Thoracic aorta (tissue), 2 donors: Measurements from ENCODE around the gene ZBBX. TPM values are rescaled to one million over a fixed set of nuclear protein-coding genes. Genes with fewer than 3 reads are reported as not detected.

Experiments
- ATAC-seq: fragments of 150-250 bp; one replicate; pipeline ENCODE4 v1.8.0; 2017; ENCODE audit warnings: low read depth; ENCODE audit not compliant: insufficient number of reproducible peaks, low FRiP score
- DNase-seq: peaks from one replicate; pipeline ENCODE4 v3.0.0-alpha.2; 2020; ENCODE audit warnings: low spot score
- H3K27ac ChIP-seq, 2 donors: fragments of 200-600 bp; sonication (generic); 1 replicate in 1 of 2; 2 replicates in 1 of 2; pipeline ENCODE4 v1.5.1; 2016; ENCODE audit warnings: mild to moderate bottlenecking in 2 of 2, moderate library complexity in 2 of 2
- H3K27me3 ChIP-seq: fragments of 200-600 bp; sonication (generic); replicated peaks from 2 replicates; pipeline ENCODE4 v1.6.0; 2016; ENCODE audit warnings: mild to moderate bottlenecking; ENCODE audit not compliant: insufficient read depth
- H3K36me3 ChIP-seq: fragments of 200-600 bp; sonication (generic); one replicate; pipeline ENCODE4 v1.5.1; 2016
- H3K4me1 ChIP-seq, 2 donors: fragments of 200-600 bp; sonication (generic); 1 replicate in 1 of 2; 2 replicates in 1 of 2; pipeline versions ENCODE4 v1.5.1 to v1.6.0; 2016; ENCODE audit warnings: low read depth in 2 of 2, mild to moderate bottlenecking in 1 of 2; ENCODE audit not compliant: control insufficient read depth in 1 of 2
- H3K4me3 ChIP-seq: fragments of 200-600 bp; sonication (generic); 2 replicates; pipeline ENCODE4 v1.5.1; 2016; ENCODE audit warnings: mild to moderate bottlenecking
- H3K9me3 ChIP-seq: fragments of 200-600 bp; sonication (generic); 2 replicates; pipeline ENCODE4 v1.5.1; 2016
- total RNA-seq, 2 donors: library from RNA; depleted of rRNA; stranded (reverse); fragments of >200 nt; gene quantifications; one replicate each; pipeline versions ENCODE4 v1.1.0 to v1.2.3, GENCODE V29; 2016
- TF ChIP-seq, protein P1 (sequence below): fragments of 200-600 bp; sonication (generic); IDR thresholded peaks from one replicate; pipeline ENCODE4 v1.5.1; 2019; ENCODE audit warnings: antibody characterized with exemption

ZBBX gene
- total RNA-seq, 2 donors from 2014 or later = not detected

- ATAC-seq = no peak
- TF ChIP-seq, protein P1, sequence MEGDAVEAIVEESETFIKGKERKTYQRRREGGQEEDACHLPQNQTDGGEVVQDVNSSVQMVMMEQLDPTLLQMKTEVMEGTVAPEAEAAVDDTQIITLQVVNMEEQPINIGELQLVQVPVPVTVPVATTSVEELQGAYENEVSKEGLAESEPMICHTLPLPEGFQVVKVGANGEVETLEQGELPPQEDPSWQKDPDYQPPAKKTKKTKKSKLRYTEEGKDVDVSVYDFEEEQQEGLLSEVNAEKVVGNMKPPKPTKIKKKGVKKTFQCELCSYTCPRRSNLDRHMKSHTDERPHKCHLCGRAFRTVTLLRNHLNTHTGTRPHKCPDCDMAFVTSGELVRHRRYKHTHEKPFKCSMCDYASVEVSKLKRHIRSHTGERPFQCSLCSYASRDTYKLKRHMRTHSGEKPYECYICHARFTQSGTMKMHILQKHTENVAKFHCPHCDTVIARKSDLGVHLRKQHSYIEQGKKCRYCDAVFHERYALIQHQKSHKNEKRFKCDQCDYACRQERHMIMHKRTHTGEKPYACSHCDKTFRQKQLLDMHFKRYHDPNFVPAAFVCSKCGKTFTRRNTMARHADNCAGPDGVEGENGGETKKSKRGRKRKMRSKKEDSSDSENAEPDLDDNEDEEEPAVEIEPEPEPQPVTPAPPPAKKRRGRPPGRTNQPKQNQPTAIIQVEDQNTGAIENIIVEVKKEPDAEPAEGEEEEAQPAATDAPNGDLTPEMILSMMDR = no peak
- H3K27ac ChIP-seq = no peak overlapping the region
These were observed 127.1 kb downstream of the ZBBX start for GRCh38 chr3:167253037-167253436.

DNA sequence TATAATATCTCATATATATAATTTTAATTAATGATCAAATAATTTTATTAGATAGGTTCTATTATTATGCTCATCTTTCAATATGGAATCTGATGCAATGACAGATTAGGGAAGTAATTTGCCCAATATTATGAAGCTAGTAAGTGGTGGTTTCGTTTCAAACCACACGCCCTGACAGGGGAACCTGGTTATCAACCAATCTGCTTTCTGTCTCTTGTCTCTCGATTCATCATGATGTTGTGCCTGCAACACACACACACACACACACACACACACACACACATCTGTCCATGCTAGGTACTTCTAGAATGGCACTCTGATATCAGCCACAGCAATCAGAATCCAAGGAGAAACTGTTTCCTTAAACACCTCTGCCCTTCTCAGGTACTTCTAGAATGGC is 128.4 kb downstream of the ZBBX start:
- ATAC-seq (no peak), DNase-seq (no peak)
- Histone ChIP-seq H3K4me3 (no peak overlapping the region), H3K9me3 (no peaks in the 10 kb centered on the region), H3K27me3 (no peaks in the 10 kb centered on the region), H3K27ac (no peak overlapping the region), H3K36me3 (no peaks in the 10 kb centered on the region), H3K4me1 (no peaks in the 10 kb centered on the region)
- TF ChIP-seq, protein P1 = no peak

More at GRCh38 chr3:167253037-167253436, 127.1 kb downstream of the ZBBX start:
- Histone ChIP-seq H3K27me3 (no peaks in the 10 kb centered on the region), H3K4me3 (no peak overlapping the region), H3K36me3 (no peaks in the 10 kb centered on the region), H3K9me3 (no peaks in the 10 kb centered on the region), H3K4me1 (no peaks in the 10 kb centered on the region)
- no peak for DNase-seq

DNA sequence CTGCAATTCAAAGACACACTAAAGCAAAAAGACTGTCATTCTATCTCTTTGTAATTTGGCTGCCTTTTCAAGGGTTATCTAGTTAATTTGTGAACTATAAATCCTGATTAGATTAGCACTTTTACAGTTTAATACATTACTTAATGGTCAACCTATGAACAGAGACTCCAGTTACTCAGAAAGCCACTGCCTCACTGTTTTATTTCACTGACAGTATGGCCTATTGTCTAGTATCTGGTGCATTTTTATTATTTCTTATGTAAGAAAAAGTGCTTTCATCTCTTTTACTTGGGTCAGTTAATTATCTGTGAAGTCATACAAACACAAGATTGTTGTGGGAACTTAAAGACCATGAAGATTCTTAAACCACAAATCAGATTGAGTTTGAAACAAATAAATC is 133.8 kb downstream of the ZBBX start:
- no peak overlapping the region for H3K4me3 ChIP-seq
- H3K4me1 ChIP-seq = no peaks in the 10 kb centered on the region
- TF ChIP-seq, protein P1 = no peak
- ATAC-seq = no peak
- no peak overlapping the region for H3K27ac ChIP-seq
- DNase-seq = no peak
- H3K9me3 ChIP-seq = no peaks in the 10 kb centered on the region
- no peaks in the 10 kb centered on the region for H3K27me3 ChIP-seq
- no peaks in the 10 kb centered on the region for H3K36me3 ChIP-seq

- ATAC-seq (no peak), DNase-seq (no peak)
- Histone ChIP-seq H3K4me1 (no peaks in the 10 kb centered on the region), H3K27me3 (no peaks in the 10 kb centered on the region), H3K27ac (no peak overlapping the region), H3K36me3 (no peaks in the 10 kb centered on the region), H3K9me3 (no peaks in the 10 kb centered on the region), H3K4me3 (no peak overlapping the region)
- TF ChIP-seq, protein P1 = no peak
These were observed 138.8 kb downstream of the ZBBX start for GRCh38 chr3:167241048-167241845.

GRCh38 chr3:167228135-167228534 is 152.0 kb downstream of the ZBBX start:
- Histone ChIP-seq H3K9me3 (no peaks in the 10 kb centered on the region), H3K27ac (no peak overlapping the region), H3K27me3 (no peaks in the 10 kb centered on the region), H3K4me1 (no peaks in the 10 kb centered on the region), H3K36me3 (no peaks in the 10 kb centered on the region), H3K4me3 (no peak overlapping the region)
- TF ChIP-seq, protein P1 = no peak
- ATAC-seq = no peak
- DNase-seq = no peak
